ENCODE data around the gene COPS7A.
"Not testable (repeated sequence)": the region's sequence is repeated elsewhere in the genome, so short reads cannot be mapped to it uniquely, and the experiment has no call there.

The COPS7A gene

GRCh38 chr12:6701078-6701768 lies 22.6 kb upstream of the COPS7A start:
- DNase-seq (ENCODE audit: low read depth in 1 of 2, low spot score in 1 of 2), result no peak

GRCh38 chr12:6703631-6704030 lies 20.2 kb upstream of the COPS7A start:
- no peak for DNase-seq (ENCODE audit: low read depth in 1 of 2, low spot score in 1 of 2)

- DNase-seq (ENCODE audit: low read depth in 1 of 2, low spot score in 1 of 2), result not testable (repeated sequence)
Measured at GRCh38 chr12:6708351-6708750, 15.5 kb upstream of the COPS7A start.

GRCh38 chr12:6708960-6709394 lies 14.9 kb upstream of the COPS7A start:
- no peak for DNase-seq (ENCODE audit: low read depth in 1 of 2, low spot score in 1 of 2)

- DNase-seq (ENCODE audit: low read depth in 1 of 2, low spot score in 1 of 2), result not testable (repeated sequence)
Measured at GRCh38 chr12:6716031-6716873, 7.6 kb upstream of the COPS7A start.

- DNase-seq (ENCODE audit: low read depth in 1 of 2, low spot score in 1 of 2), result no peak
Measured at GRCh38 chr12:6716874-6717437, 6.9 kb upstream of the COPS7A start.

- DNase-seq (ENCODE audit: low read depth in 1 of 2, low spot score in 1 of 2), result no peak
Measured at GRCh38 chr12:6722863-6723262, 983 bp upstream of the COPS7A start.

GRCh38 chr12:6724409-6724797 lies 557 bp downstream of the COPS7A start:
- DNase-seq (ENCODE audit: low read depth in 1 of 2, low spot score in 1 of 2), result no peak

- DNase-seq (ENCODE audit: low read depth in 1 of 2, low spot score in 1 of 2), result no peak
Measured at GRCh38 chr12:6725350-6725749, 1.5 kb downstream of the COPS7A start.

GRCh38 chr12:6729186-6729585 lies 5.3 kb downstream of the COPS7A start:
- DNase-seq (ENCODE audit: low read depth in 1 of 2, low spot score in 1 of 2), result no peak

- no peak for DNase-seq (ENCODE audit: low read depth in 1 of 2, low spot score in 1 of 2)
Measured at GRCh38 chr12:6730169-6730568, 6.3 kb downstream of the COPS7A start.

- DNase-seq (ENCODE audit: low read depth in 1 of 2, low spot score in 1 of 2), result no peak
Measured at GRCh38 chr12:6734506-6735387, 10.9 kb downstream of the COPS7A start.

- no peak for DNase-seq (ENCODE audit: low read depth in 1 of 2, low spot score in 1 of 2)
Measured at GRCh38 chr12:6735448-6736191, 11.8 kb downstream of the COPS7A start.

GRCh38 chr12:6736754-6737153 lies 12.9 kb downstream of the COPS7A start:
- DNase-seq (ENCODE audit: low read depth in 1 of 2, low spot score in 1 of 2), result no peak

- not testable (repeated sequence) for DNase-seq (ENCODE audit: low read depth in 1 of 2, low spot score in 1 of 2)
Measured at GRCh38 chr12:6742080-6742479, 18.2 kb downstream of the COPS7A start.

GRCh38 chr12:6742834-6743233 lies 19.0 kb downstream of the COPS7A start:
- DNase-seq (ENCODE audit: low read depth in 1 of 2, low spot score in 1 of 2), result no peak

GRCh38 chr12:6743300-6743699 lies 19.5 kb downstream of the COPS7A start:
- not testable (repeated sequence) for DNase-seq (ENCODE audit: low read depth in 1 of 2, low spot score in 1 of 2)

- DNase-seq (ENCODE audit: low read depth in 1 of 2, low spot score in 1 of 2), result no peak
Measured at GRCh38 chr12:6745741-6746525, 22.1 kb downstream of the COPS7A start.

- DNase-seq (ENCODE audit: low read depth in 1 of 2, low spot score in 1 of 2), result no peak
Measured at GRCh38 chr12:6747216-6747615, 23.4 kb downstream of the COPS7A start.

- no peak for DNase-seq (ENCODE audit: low read depth in 1 of 2, low spot score in 1 of 2)
Measured at GRCh38 chr12:6748761-6749160, 24.9 kb downstream of the COPS7A start.
